Fibroblast of lung (primary cell): ENCODE data around the gene ZNF469. TPM values are rescaled to one million over a fixed set of nuclear protein-coding genes. Genes with fewer than 3 reads are reported as not detected.

Experiments
- DNase-seq, 2 donors: peaks; one replicate each; pipeline versions ENCODE4 v3.0.0 to v3.0.0-alpha.2; 2010; ENCODE audit warnings: low read depth in 2 of 2
- H2AFZ ChIP-seq: 2 replicates; pipeline ENCODE4 v1.5.1; 2012; ENCODE audit warnings: low read length, control low read depth, inconsistent platforms
- H3K27ac ChIP-seq: 2 replicates; pipeline ENCODE4 v1.5.1; 2011; ENCODE audit warnings: low read length, control low read depth; ENCODE audit not compliant: insufficient read depth
- H3K27me3 ChIP-seq: 2 replicates; pipeline ENCODE4 v1.5.1; 2011; ENCODE audit warnings: mild to moderate bottlenecking, low read length; ENCODE audit not compliant: control insufficient read depth, insufficient read depth
- H3K36me3 ChIP-seq: 2 replicates; pipeline ENCODE4 v1.5.1; 2011; ENCODE audit warnings: low read length; ENCODE audit not compliant: control insufficient read depth, insufficient read depth
- H3K4me1 ChIP-seq: 2 replicates; pipeline ENCODE4 v1.5.1; 2011; ENCODE audit warnings: low read length; ENCODE audit not compliant: control insufficient read depth, insufficient read depth; ENCODE audit errors: extremely low read depth
- H3K4me2 ChIP-seq: 2 replicates; pipeline ENCODE4 v1.5.1; 2011; ENCODE audit warnings: low read length, control low read depth; ENCODE audit not compliant: insufficient read depth; ENCODE audit errors: extremely low read depth
- H3K4me3 ChIP-seq, 4 experiments: fragments of 200-600 bp in 1 of 4; sonication (generic) in 1 of 4; replicated peaks in 1 of 4; 2 replicates each; pipeline ENCODE4 v1.5.1; 2011 to 2016; ENCODE audit warnings: low read length in 4 of 4, low read depth in 3 of 4, mild to moderate bottlenecking in 3 of 4, control low read depth in 2 of 4, inconsistent platforms in 1 of 4, mixed read lengths in 1 of 4; ENCODE audit not compliant: insufficient read depth in 1 of 4; ENCODE audit errors: control extremely low read depth in 1 of 4
- H3K79me2 ChIP-seq: 2 replicates; pipeline ENCODE4 v1.5.1; 2012; ENCODE audit warnings: mild to moderate bottlenecking, low read length, inconsistent platforms; ENCODE audit not compliant: control insufficient read depth, insufficient read depth
- H3K9ac ChIP-seq: 2 replicates; pipeline ENCODE4 v1.5.1; 2011; ENCODE audit warnings: mild to moderate bottlenecking, low read length, control low read depth; ENCODE audit not compliant: insufficient read depth
- H3K9me3 ChIP-seq: 2 replicates; pipeline ENCODE4 v1.5.1; 2012; ENCODE audit warnings: low read depth, low read length; ENCODE audit not compliant: control insufficient read depth, insufficient read depth
- H4K20me1 ChIP-seq: 2 replicates; pipeline ENCODE4 v1.5.1; 2011; ENCODE audit warnings: low read length; ENCODE audit not compliant: control insufficient read depth, insufficient read depth; ENCODE audit errors: extremely low read depth
- CTCF ChIP-seq, 2 donors: IDR thresholded peaks in 1 of 2; conservative IDR thresholded peaks in 1 of 2; 1 replicate in 1 of 2; 2 replicates in 1 of 2; pipeline ENCODE4 v1.5.1; 2011 to 2012; ENCODE audit warnings: low read length in 2 of 2, control low read depth in 1 of 2, inconsistent platforms in 1 of 2, low read depth in 1 of 2, mild to moderate bottlenecking in 1 of 2
- EZH2 ChIP-seq: IDR thresholded peaks from 2 replicates; pipeline ENCODE4 v1.5.1; 2012; ENCODE audit warnings: low read length, control low read depth, mild to moderate bottlenecking; ENCODE audit errors: missing control alignments
- polyA plus RNA-seq, 2 donors: library from polyadenylated mRNA; depleted of rRNA in 1 of 2; stranded (reverse) in 1 of 2; unstranded in 1 of 2; fragments of >200 nt; gene quantifications; 2 replicates each; pipeline ENCODE4 v1.2.1, GENCODE V29; 2011 to 2012; ENCODE audit warnings: missing spikeins in 1 of 2
- total RNA-seq: library from RNA; depleted of rRNA; stranded (reverse); fragments of >200 nt; gene quantifications from 2 replicates; pipeline ENCODE4 v1.2.1, GENCODE V29; 2014

ZNF469 gene
- total and polyA plus RNA-seq, 2 donors (not counting 1 experiment from before 2014, with no cell fraction given), result 0.82 to 1.5 TPM

GRCh38 chr16:88381820-88382451 is 823 bp upstream of the ZNF469 start:
- Histone ChIP-seq H3K36me3 (peaks cover 1% of the 10 kb centered on the region), H3K27me3 (no peaks in the 10 kb centered on the region), H3K9ac (no peak overlapping the region), H3K79me2 (peaks cover 12% of the 10 kb centered on the region), H2AFZ (no peak overlapping the region), H4K20me1 (no peaks in the 10 kb centered on the region), H3K4me2 (no peak overlapping the region), H3K4me1 (peaks cover 4% of the 10 kb centered on the region), H3K27ac (no peak overlapping the region), H3K9me3 (no peaks in the 10 kb centered on the region), H3K4me3 (no peak overlapping the region)
- DNase-seq, result no peak
- no peak for TF ChIP-seq CTCF (conservative IDR thresholded peaks at IDR 0.05 in 1 of 2, IDR thresholded peaks at IDR 0.05 in 1 of 2; ENCODE audit: low read depth in 1 of 2, low read length in 2 of 2)
- TF ChIP-seq EZH2, result no peak

GRCh38 chr16:88383401-88384221 is 852 bp downstream of the ZNF469 start:
- Histone ChIP-seq H3K79me2 (peaks cover 12% of the 10 kb centered on the region), H3K36me3 (peaks cover 1% of the 10 kb centered on the region), H3K27ac (peak overlapping the region; percentile 62), H3K9me3 (no peaks in the 10 kb centered on the region), H3K4me2 (peak overlapping the region; percentile 90), H4K20me1 (no peaks in the 10 kb centered on the region), H3K9ac (peak overlapping the region; percentile 82), H3K27me3 (no peaks in the 10 kb centered on the region), H3K4me3 (peak overlapping the region; percentile 63 to 71 (median 66)), H2AFZ (no peak overlapping the region), H3K4me1 (peaks cover 9% of the 10 kb centered on the region)
- TF ChIP-seq EZH2 (no peak), CTCF (conservative IDR thresholded peaks at IDR 0.05 in 1 of 2, IDR thresholded peaks at IDR 0.05 in 1 of 2; ENCODE audit: low read depth in 1 of 2, low read length in 2 of 2) (peak; percentile 60 to 66)
- DNase-seq, result peak; percentile 48 to 58
